ENCODE results near the gene P2RY6. TPM values are rescaled to one million over a fixed set of nuclear protein-coding genes. Genes with fewer than 3 reads are reported as not detected.

P2RY6 gene
- total RNA-seq, 1 experiment from 2014 or later, result not detected

DNA sequence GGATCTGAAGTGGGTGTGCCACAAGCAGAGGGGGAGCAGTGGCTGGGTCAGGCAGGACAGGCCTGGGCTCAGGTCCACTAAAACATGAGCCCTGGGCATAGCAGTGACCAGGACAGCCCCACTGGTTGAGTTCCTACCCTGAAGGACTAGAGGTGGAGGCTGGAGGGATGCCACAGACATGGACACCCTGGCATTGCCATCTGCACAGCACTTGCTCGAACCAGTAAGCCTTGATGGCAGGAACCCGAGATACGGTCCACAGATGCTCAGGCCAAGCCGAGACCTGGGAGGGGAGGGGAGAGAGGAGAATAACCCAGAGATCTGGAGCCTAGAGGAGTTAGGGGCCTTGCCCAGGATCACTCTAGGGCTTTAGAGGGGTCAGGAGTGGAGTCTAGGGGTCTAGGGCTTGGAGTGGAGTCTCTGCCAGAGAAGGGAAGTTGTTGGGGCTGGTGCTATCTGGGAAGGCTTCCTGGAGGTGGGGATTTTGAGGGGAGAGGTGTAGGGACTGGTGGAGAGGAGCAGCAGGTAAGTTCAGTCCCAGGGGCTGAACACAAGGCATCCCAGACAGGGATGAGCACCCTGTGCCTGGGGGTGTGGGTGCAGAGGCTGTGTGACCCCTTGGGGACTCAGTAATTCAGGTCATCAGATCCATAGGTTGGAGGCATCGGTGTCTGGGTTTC, 73.5 kb downstream of the P2RY6 start:
- TF ChIP-seq, protein P1, sequence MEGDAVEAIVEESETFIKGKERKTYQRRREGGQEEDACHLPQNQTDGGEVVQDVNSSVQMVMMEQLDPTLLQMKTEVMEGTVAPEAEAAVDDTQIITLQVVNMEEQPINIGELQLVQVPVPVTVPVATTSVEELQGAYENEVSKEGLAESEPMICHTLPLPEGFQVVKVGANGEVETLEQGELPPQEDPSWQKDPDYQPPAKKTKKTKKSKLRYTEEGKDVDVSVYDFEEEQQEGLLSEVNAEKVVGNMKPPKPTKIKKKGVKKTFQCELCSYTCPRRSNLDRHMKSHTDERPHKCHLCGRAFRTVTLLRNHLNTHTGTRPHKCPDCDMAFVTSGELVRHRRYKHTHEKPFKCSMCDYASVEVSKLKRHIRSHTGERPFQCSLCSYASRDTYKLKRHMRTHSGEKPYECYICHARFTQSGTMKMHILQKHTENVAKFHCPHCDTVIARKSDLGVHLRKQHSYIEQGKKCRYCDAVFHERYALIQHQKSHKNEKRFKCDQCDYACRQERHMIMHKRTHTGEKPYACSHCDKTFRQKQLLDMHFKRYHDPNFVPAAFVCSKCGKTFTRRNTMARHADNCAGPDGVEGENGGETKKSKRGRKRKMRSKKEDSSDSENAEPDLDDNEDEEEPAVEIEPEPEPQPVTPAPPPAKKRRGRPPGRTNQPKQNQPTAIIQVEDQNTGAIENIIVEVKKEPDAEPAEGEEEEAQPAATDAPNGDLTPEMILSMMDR (conservative IDR thresholded peaks at IDR 0.05), result no peak
- H3K27me3 Mint-ChIP-seq (ENCODE audit: low read depth), result peaks cover 45% of the 10 kb centered on the region
- WGBS (ENCODE audit: extremely low coverage, insufficient read length, low lambda C conversion rate), result no CpG with 5 or more reads among the region's 5 CpGs

More for the DNA sequence above, 73.5 kb downstream of the P2RY6 start:
- Mint-ChIP-seq H3K4me3 (no peak overlapping the region), H3K9me3 (no peaks in the 10 kb centered on the region), H3K4me1 (peaks cover 18 to 19% of the 10 kb centered on the region in 2 experiments), H3K36me3 (ENCODE audit: insufficient read depth in 1 of 3, low read depth in 3 of 3) (peaks cover 0 to 4% (median 3%) of the 10 kb centered on the region in 3 experiments; a peak in 4 of 7 replicates), H3K27ac (peak overlapping the region in 1 of 3 experiments; percentile 46; a peak in 1 of 7 replicates)
- H4K20me1 ChIP-seq (ENCODE audit: control insufficient read depth, insufficient read depth, insufficient read length), result peaks cover under 1% of the 10 kb centered on the region
- no peak overlapping the region for H2BK15ac ChIP-seq (ENCODE audit: low read depth, low read length)
- H3K79me1 ChIP-seq (ENCODE audit: insufficient read depth, low read depth, low read length, poor library complexity, severe bottlenecking), result no peaks in the 10 kb centered on the region
- no peak overlapping the region for H2BK12ac ChIP-seq (ENCODE audit: insufficient read length, low read depth, low read length)
- no peak overlapping the region for H3K27ac ChIP-seq (ENCODE audit: insufficient read length, low read depth, low read length)
- no peak overlapping the region for H3K14ac ChIP-seq (ENCODE audit: insufficient read depth, low read length)
- H4K5ac ChIP-seq (ENCODE audit: insufficient read length, low read depth, low read length), result no peak overlapping the region
- no peak overlapping the region for H3T11ph ChIP-seq (ENCODE audit: low read length)
- no peak overlapping the region for H3K4ac ChIP-seq (ENCODE audit: low read depth, low read length)
- H3K9me3 ChIP-seq (ENCODE audit: control insufficient read depth, low read depth, low read length), result no peaks in the 10 kb centered on the region
- H3K56ac ChIP-seq (ENCODE audit: insufficient read length, low read depth, low read length), result no peak overlapping the region
- no peak overlapping the region for H3K9ac ChIP-seq (ENCODE audit: extremely low read depth, insufficient read length, low read length)
- H3K4me2 ChIP-seq (ENCODE audit: insufficient read depth, insufficient read length, low read length), result no peak overlapping the region
- H2AFZ ChIP-seq (ENCODE audit: low read length), result no peak overlapping the region
- H3K23ac ChIP-seq (ENCODE audit: insufficient read length, low read depth, low read length), result no peak overlapping the region
- no peaks in the 10 kb centered on the region for H3K79me2 ChIP-seq (ENCODE audit: insufficient read depth, low read length)
- H3K27me3 ChIP-seq (ENCODE audit: insufficient read depth, low read length), result peaks cover 9% of the 10 kb centered on the region; the same call in 1 of the 2 replicates
- no peak overlapping the region for H2BK120ac ChIP-seq (ENCODE audit: low read depth, low read length, poor library complexity, severe bottlenecking)
- no peaks in the 10 kb centered on the region for H3K4me1 ChIP-seq (ENCODE audit: insufficient read depth, low read length)
- no peak for DNase-seq
- H3K23me2 ChIP-seq (ENCODE audit: insufficient read length, low read depth, low read length, poor library complexity, severe bottlenecking), result peaks cover 3% of the 10 kb centered on the region
- H4K91ac ChIP-seq (ENCODE audit: insufficient read length, low read depth, low read length), result no peak overlapping the region
- H4K8ac ChIP-seq (replicated peaks; ENCODE audit: insufficient read length, low read depth, low read length), result no peak overlapping the region
- H2BK20ac ChIP-seq (ENCODE audit: low read depth, low read length, poor library complexity, severe bottlenecking), result no peak overlapping the region
- H3K18ac ChIP-seq (ENCODE audit: insufficient read length, low read depth, low read length), result no peak overlapping the region
- H2AK5ac ChIP-seq (ENCODE audit: insufficient read length, low read length), result no peak overlapping the region
- H2BK5ac ChIP-seq (ENCODE audit: insufficient read length, low read length), result no peak overlapping the region

Measured in H9 (cell line).